HepG2 (cell line): ENCODE measurements around the gene PRPF18. TPM values are rescaled to one million over a fixed set of nuclear protein-coding genes. Genes with fewer than 3 reads are reported as not detected.
A peak's percentile ranks its signal among the peaks of the same experiment; 100 is the strongest.

Experiments used
- ATAC-seq: fragments of 200-7000 bp; cut with Tn5 transposase; 3 replicates; pipeline ENCODE4 v1.9.1; 2020; ENCODE audit warnings: mild to moderate bottlenecking, moderate library complexity
- BruUV-seq: library from RNA; stranded (reverse); fragments of 400-500 nt; replicated peaks from 2 replicates; lab custom pipeline; 2021; lab: Mats Ljungman, UMichigan
- CTCF ChIA-PET: fragments of 300-600 bp; formaldehyde crosslinking; extraction: SDS; loops from one replicate; lab custom pipeline; 2021; ENCODE audit warnings: low total read pairs, inconsistent platforms, low intra/inter-chr PET ratio; lab: Yijun Ruan, JAX
- POLR2A ChIA-PET: fragments of 350-600 bp; sonication (Branson Sonifier 250); formaldehyde crosslinking; loops from one replicate; lab custom pipeline; 2020; ENCODE audit warnings: antibody characterized with exemption, inconsistent platforms; lab: Yijun Ruan, JAX
- DNase-seq: peaks from one replicate; pipeline ENCODE4 v3.0.0-alpha.2; 2015; ENCODE audit warnings: low spot score
- FAIRE-seq: peaks from 3 replicates; lab custom pipeline; 2011; peaks lifted over from hg19 to GRCh38; lab: Jason Lieb, UNC
- H2AFZ ChIP-seq: one replicate; pipeline ENCODE4 v1.6.1; 2011; ENCODE audit warnings: low read length, inconsistent platforms
- H3K27ac ChIP-seq: fragments of 300-600 bp; 3 replicates; pipeline ENCODE4 v1.8.0; 2011; ENCODE audit warnings: mixed run types, mild to moderate bottlenecking, mixed read lengths, low read length, inconsistent platforms; ENCODE audit not compliant: insufficient read depth; ENCODE audit errors: extremely low read length
- H3K27me3 ChIP-seq, 2 experiments: fragments of 200-600 bp in 1 of 2; 2 replicates in 1 of 2; 3 replicates in 1 of 2; pipeline versions ENCODE4 v1.6.0 to v1.8.0; 2011; ENCODE audit warnings: low read length in 2 of 2, mild to moderate bottlenecking in 2 of 2, moderate library complexity in 2 of 2, inconsistent platforms in 1 of 2; ENCODE audit not compliant: insufficient read depth in 2 of 2, control insufficient read depth in 1 of 2
- H3K36me3 ChIP-seq, 2 experiments: fragments of 200-600 bp in 1 of 2; replicated peaks in 1 of 2; 2 replicates in 1 of 2; 3 replicates in 1 of 2; pipeline versions ENCODE4 v1.5.1 to v1.8.0; 2011; ENCODE audit warnings: low read length in 2 of 2, inconsistent platforms in 1 of 2; ENCODE audit not compliant: insufficient read depth in 2 of 2, control insufficient read depth in 1 of 2
- H3K4me1 ChIP-seq: 2 replicates; pipeline ENCODE4 v1.5.1; 2012; ENCODE audit warnings: low read length, inconsistent platforms; ENCODE audit not compliant: insufficient read depth
- H3K4me2 ChIP-seq: 2 replicates; pipeline ENCODE4 v1.6.0; 2011; ENCODE audit warnings: low read depth, low read length, inconsistent platforms
- H3K4me3 ChIP-seq, 3 experiments: fragments of 200-600 bp in 1 of 3; sonication (generic), shearing (Covaris generic) in 1 of 3; replicated peaks in 1 of 3; 2 replicates each; pipeline ENCODE4 v1.5.1; 2011 to 2016; ENCODE audit warnings: low read length in 3 of 3, inconsistent platforms in 2 of 3, low read depth in 2 of 3, mild to moderate bottlenecking in 2 of 3, control low read depth in 1 of 3, mixed read lengths in 1 of 3; ENCODE audit not compliant: insufficient read depth in 1 of 3
- H3K79me2 ChIP-seq: one replicate; pipeline ENCODE4 v1.6.1; 2011; ENCODE audit warnings: low read length, inconsistent platforms; ENCODE audit not compliant: insufficient read depth
- H3K9ac ChIP-seq: 2 replicates; pipeline ENCODE4 v1.6.0; 2011; ENCODE audit warnings: mild to moderate bottlenecking, low read depth, low read length, inconsistent platforms; ENCODE audit not compliant: insufficient read depth
- H3K9me3 ChIP-seq: 2 replicates; pipeline ENCODE4 v1.5.1; 2012; ENCODE audit warnings: mild to moderate bottlenecking, low read length
- H4K20me1 ChIP-seq: 2 replicates; pipeline ENCODE4 v1.6.0; 2011; ENCODE audit warnings: inconsistent platforms, mild to moderate bottlenecking, low read length, moderate library complexity; ENCODE audit not compliant: insufficient read depth
- HHEX ChIP-seq: IDR thresholded peaks from 2 replicates; pipeline ENCODE4 v1.6.1; 2016; ENCODE audit warnings: control low read depth
- HIVEP1 ChIP-seq: sonication (generic); formaldehyde crosslinking; IDR thresholded peaks from 2 replicates; pipeline ENCODE4 v1.4.0; 2020; ENCODE audit warnings: mild to moderate bottlenecking, missing genetic modification reagents
- JDP2 ChIP-seq: sonication (generic); formaldehyde crosslinking; IDR thresholded peaks from 2 replicates; pipeline ENCODE4 v1.8.1; 2022; ENCODE audit warnings: missing genetic modification reagents, borderline replicate concordance
- MEIS1 ChIP-seq: sonication (generic); formaldehyde crosslinking; IDR thresholded peaks from 2 replicates; pipeline ENCODE4 v1.9.0; 2021; ENCODE audit warnings: mild to moderate bottlenecking, missing genetic modification reagents, moderate library complexity, borderline replicate concordance
- POGZ ChIP-seq: sonication (generic); formaldehyde crosslinking; IDR thresholded peaks from 2 replicates; pipeline ENCODE4 v1.4.0; 2020; ENCODE audit warnings: mild to moderate bottlenecking, missing genetic modification reagents
- SOX6 ChIP-seq, 2 experiments: fragments of 450-650 bp in 1 of 2; sonication (generic) in 1 of 2; formaldehyde crosslinking in 1 of 2; IDR thresholded peaks; 2 replicates each; pipeline versions ENCODE4 v1.4.0 to v1.6.1; 2017 to 2020; ENCODE audit warnings: antibody characterized with exemption in 1 of 2, mild to moderate bottlenecking in 1 of 2, missing genetic modification reagents in 1 of 2
- TRIM24 ChIP-seq: sonication (generic); formaldehyde crosslinking; IDR thresholded peaks from 2 replicates; pipeline ENCODE4 v1.8.0; 2022; ENCODE audit warnings: mild to moderate bottlenecking, missing genetic modification reagents
- U2AF2 ChIP-seq: fragments of 200-400 bp; formaldehyde crosslinking; IDR thresholded peaks from 2 replicates; pipeline ENCODE4 v1.6.1; 2017; ENCODE audit warnings: low read depth, mild to moderate bottlenecking, low read length
- ZNF224 ChIP-seq: sonication (generic); formaldehyde crosslinking; IDR thresholded peaks from 2 replicates; pipeline ENCODE4 v1.5.0; 2020; ENCODE audit warnings: mild to moderate bottlenecking, missing genetic modification reagents
- ZNF331 ChIP-seq: sonication (generic); formaldehyde crosslinking; IDR thresholded peaks from 2 replicates; pipeline ENCODE4 v1.4.0; 2020; ENCODE audit warnings: missing genetic modification reagents
- WGBS: methylation state at CpG from one replicate; pipeline ENCODE4 v1.1.6; 2017; ENCODE audit warnings: low lambda C conversion rate; 5-methylcytosine and 5-hydroxymethylcytosine counted together
- in situ Hi-C: cut with HindIII; loops from 2 replicates; pipeline ENCODE4 v1.10.0; 2017; ENCODE audit warnings: low pct_unique_long_range_greater_than_20kb; ENCODE audit not compliant: extremely low pct_ligation_motif_present
- intact Hi-C: fragments of 100-400 bp; cut with micrococcal nuclease; formaldehyde crosslinking; loops from one replicate; pipeline ENCODE4 v1.10.0; 2022; ENCODE audit not compliant: unreplicated experiment
- polyA plus RNA-seq, 8 experiments: library from polyadenylated mRNA; depleted of rRNA in 3 of 8; stranded (reverse) in 7 of 8; unstranded in 1 of 8; fragments of >200 nt; fragmentation: Illumina TruSeq in 4 of 8; extraction: Trizol in 4 of 8; gene quantifications; 2 replicates each; pipeline versions ENCODE4 v1.2.1 to v1.2.3, GENCODE V29; 2011 to 2016; ENCODE audit warnings: low read depth in 4 of 8, missing spikeins in 1 of 8, mixed read lengths in 1 of 8; ENCODE audit not compliant: insufficient read depth in 1 of 8
- total RNA-seq, 5 experiments: library from RNA; depleted of rRNA; stranded (reverse); fragments of >200 nt; fragmentation: Illumina TruSeq; extraction: Trizol; gene quantifications; 2 replicates each; pipeline ENCODE4 v1.2.3, GENCODE V29; 2016; ENCODE audit warnings: low read depth in 1 of 5
- TF ChIP-seq, protein P1 (sequence below): fragments of 450-650 bp; IDR thresholded peaks from 2 replicates; pipeline ENCODE4 v1.6.1; 2016
- TF ChIP-seq, protein P2 (sequence below): IDR thresholded peaks from 2 replicates; pipeline ENCODE4 v1.6.1; 2012; ENCODE audit warnings: inconsistent platforms
- TF ChIP-seq, protein P3 (sequence below): sonication (generic); formaldehyde crosslinking; IDR thresholded peaks from 2 replicates; pipeline ENCODE4 v1.5.0; 2020; ENCODE audit warnings: missing genetic modification reagents, mild to moderate bottlenecking, borderline replicate concordance

PRPF18 gene
- total and polyA plus RNA-seq, 2 of the 13 experiments (the other 11 are each of a cell fraction or from before 2014, with no cell fraction given) = 6.1 to 17.2 TPM

DNA sequence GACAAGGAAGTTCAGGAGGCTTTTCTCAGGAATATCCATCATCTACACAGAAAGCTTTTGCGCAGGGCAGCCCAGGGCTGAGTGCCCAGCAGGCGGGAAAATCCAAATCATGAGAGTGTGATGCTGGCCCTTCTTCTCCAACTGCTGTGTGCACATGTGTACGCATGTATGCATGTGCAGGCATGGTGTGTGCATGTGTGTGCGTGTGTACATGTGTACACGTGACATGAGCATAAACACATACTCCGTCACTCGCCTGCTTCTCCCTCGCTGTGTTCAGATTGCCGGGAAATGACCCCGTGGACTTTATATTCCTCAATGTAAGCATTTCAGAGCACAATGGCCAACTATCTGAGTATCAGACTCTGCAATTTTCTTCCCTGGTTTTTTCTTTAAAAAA lies 85.1 kb downstream of the PRPF18 start:
- Histone ChIP-seq H3K9me3 (no peaks in the 10 kb centered on the region), H2AFZ (no peak overlapping the region), H3K27ac (no peak overlapping the region), H3K36me3 (no peaks in the 10 kb centered on the region), H3K27me3 (no peaks in the 10 kb centered on the region), H4K20me1 (no peaks in the 10 kb centered on the region), H3K4me2 (no peak overlapping the region), H3K9ac (no peak overlapping the region), H3K4me1 (peaks cover 23% of the 10 kb centered on the region), H3K79me2 (no peaks in the 10 kb centered on the region), H3K4me3 (no peak overlapping the region)
- CTCF ChIA-PET = no interaction called here
- FAIRE-seq (no peak), ATAC-seq (no peak), DNase-seq (no peak)
- in situ Hi-C loops (no loop called here), intact Hi-C loops (no loop called here)
- POLR2A ChIA-PET = no interaction called here
- TF ChIP-seq, protein P1, sequence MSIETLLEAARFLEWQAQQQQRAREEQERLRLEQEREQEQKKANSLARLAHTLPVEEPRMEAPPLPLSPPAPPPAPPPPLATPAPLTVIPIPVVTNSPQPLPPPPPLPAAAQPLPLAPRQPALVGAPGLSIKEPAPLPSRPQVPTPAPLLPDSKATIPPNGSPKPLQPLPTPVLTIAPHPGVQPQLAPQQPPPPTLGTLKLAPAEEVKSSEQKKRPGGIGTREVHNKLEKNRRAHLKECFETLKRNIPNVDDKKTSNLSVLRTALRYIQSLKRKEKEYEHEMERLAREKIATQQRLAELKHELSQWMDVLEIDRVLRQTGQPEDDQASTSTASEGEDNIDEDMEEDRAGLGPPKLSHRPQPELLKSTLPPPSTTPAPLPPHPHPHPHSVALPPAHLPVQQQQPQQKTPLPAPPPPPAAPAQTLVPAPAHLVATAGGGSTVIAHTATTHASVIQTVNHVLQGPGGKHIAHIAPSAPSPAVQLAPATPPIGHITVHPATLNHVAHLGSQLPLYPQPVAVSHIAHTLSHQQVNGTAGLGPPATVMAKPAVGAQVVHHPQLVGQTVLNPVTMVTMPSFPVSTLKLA = peak; percentile 75
- no peak for TF ChIP-seq HIVEP1 (CRISPR knock-in tag)
- 79% methylated on average over 10 of the region's 10 CpGs for WGBS
- BruUV-seq = no TSS peak

DNA sequence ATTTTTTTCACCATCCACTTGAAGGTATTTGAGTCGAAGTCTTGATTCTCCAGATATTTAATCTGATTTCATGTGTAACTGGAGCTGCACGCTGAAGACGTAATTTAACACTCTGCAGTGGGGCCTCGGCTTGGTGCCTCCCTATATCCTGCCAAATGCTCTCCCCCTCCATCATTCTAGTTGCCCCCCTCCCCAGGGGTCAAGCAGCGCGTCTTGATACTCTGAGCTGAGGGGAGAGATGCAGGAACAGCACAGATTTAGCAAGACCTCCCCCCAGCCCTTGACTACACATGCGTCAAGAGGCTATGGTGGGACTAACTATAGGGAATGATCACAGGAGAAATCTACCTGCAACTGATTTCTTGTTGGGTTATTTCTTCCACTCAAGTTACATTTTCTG lies 85.8 kb downstream of the PRPF18 start:
- no peaks in the 10 kb centered on the region for H3K27me3 ChIP-seq
- no peak for TF ChIP-seq TRIM24 (CRISPR knock-in tag)
- no peak for TF ChIP-seq ZNF224
- no peak for TF ChIP-seq U2AF2
- TF ChIP-seq, protein P2, sequence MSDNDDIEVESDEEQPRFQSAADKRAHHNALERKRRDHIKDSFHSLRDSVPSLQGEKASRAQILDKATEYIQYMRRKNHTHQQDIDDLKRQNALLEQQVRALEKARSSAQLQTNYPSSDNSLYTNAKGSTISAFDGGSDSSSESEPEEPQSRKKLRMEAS = no peak
- TF ChIP-seq, protein P3, sequence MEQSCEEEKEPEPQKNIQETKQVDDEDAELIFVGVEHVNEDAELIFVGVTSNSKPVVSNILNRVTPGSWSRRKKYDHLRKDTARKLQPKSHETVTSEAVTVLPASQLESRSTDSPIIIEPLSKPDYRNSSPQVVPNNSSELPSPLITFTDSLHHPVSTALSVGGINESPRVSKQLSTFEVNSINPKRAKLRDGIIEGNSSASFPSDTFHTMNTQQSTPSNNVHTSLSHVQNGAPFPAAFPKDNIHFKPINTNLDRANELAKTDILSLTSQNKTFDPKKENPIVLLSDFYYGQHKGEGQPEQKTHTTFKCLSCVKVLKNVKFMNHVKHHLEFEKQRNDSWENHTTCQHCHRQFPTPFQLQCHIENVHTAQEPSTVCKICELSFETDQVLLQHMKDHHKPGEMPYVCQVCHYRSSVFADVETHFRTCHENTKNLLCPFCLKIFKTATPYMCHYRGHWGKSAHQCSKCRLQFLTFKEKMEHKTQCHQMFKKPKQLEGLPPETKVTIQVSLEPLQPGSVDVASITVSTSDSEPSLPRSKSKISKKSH (CRISPR knock-in tag) = no peak
- TF ChIP-seq POGZ (CRISPR knock-in tag) = no peak
- TF ChIP-seq MEIS1 (CRISPR knock-in tag) = no peak
- no peak for TF ChIP-seq JDP2 (CRISPR knock-in tag)
- TF ChIP-seq HHEX (CRISPR knock-in tag) = no peak
- TF ChIP-seq ZNF331 (CRISPR knock-in tag) = no peak
- no peak for TF ChIP-seq SOX6 (IDR thresholded peaks at IDR 0.05)
- TF ChIP-seq SOX6 (CRISPR knock-in tag; IDR thresholded peaks at IDR 0.05) = no peak
- TF ChIP-seq, all 625 proteins: peak for 0
- Histone ChIP-seq H3K27ac (no peak overlapping the region), H2AFZ (no peak overlapping the region), H3K79me2 (no peaks in the 10 kb centered on the region), H3K36me3 (no peaks in the 10 kb centered on the region), H4K20me1 (no peaks in the 10 kb centered on the region), H3K4me1 (peaks cover 23% of the 10 kb centered on the region), H3K9ac (no peak overlapping the region), H3K4me2 (no peak overlapping the region), H3K9me3 (no peaks in the 10 kb centered on the region), H3K4me3 (no peak overlapping the region)
- WGBS = 90% methylated on average over 7 of the region's 7 CpGs
- no peak for ATAC-seq
- no peak for DNase-seq
- intact Hi-C loops = no loop called here
- in situ Hi-C loops = no loop called here
- CTCF ChIA-PET = no interaction called here
- no TSS peak for BruUV-seq
- POLR2A ChIA-PET = no interaction called here
- FAIRE-seq = no peak
